ENCODE data around the gene AUH.
"Not testable (repeated sequence)": the region's sequence is repeated elsewhere in the genome, so short reads cannot be mapped to it uniquely, and the experiment has no call there.

AUH gene

DNA sequence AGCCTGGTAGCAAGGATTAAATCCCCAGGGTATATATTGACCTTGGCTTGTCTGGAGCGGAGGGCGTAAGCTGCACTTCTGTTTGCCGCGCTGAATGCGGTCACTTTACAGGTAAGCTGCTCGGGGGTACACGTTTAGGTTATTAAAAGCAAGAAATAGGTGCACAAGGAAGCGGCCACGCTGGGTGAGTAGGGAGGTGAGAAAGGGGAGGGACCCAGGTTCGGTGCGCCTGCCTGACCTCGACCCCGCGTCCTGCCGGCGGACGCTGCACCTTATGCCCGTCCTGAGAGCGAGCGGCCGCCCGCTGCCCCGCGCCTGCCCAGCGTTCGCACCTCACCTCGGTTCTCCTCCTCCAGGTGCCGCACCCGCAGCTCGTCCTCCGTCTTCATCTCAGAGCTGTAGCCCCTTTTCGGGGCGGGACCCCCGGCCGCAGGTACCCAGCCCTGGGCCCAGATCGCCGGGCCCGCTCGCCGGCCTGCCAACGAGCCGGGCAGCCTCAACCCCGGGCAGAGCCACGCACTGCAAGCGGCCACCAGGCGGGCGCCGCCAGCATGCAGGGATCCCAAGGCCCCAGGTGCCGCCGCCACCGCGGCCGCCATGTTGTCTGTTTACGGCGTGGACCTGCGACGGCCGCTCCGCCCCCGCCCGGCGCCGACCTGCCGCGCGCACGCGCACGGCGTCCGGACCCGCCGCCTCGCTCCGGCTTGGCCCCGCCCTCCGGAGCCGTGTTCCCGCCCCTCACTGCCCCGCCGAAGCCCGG lies at the start of gene AUH:
AUH (minus strand) TSS at position 628 of the 760 bp plus-strand sequence; CDS start at position 599, 29 bp downstream.
- peak; percentile 32 for DNase-seq (ENCODE audit: low read depth)

DNA sequence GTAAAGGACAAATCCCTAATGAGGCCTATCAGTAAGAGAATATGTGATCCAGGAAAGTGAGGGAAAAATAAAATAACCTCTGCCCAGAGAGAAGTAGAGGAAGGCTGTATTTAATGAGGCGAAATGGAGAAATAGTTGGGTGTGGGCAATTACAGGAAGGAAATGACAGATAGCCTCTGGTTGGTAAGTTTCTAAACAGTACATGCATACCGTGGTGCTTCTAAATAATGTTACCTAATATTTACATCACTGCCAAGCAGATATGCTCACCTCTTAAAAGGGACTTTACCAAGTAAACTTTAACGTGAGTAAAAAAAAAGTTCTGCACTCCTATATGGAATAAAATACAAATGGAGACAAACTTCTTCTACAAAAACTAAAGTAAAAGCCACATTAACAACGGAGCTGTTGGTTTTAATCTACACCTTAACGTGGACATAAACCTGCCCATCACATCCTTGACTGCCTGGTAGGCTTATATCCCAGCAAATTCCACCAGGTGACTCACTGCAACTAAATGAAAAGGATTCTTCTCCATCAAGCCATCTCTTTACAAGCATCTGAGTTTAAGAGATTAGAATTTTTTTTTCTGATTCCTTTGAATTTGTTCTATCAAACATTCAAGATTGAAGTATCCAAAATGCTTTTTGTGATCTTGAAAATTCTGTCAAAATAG lies 49.5 kb upstream of the AUH start:
- no peak for DNase-seq (ENCODE audit: low read depth)

- DNase-seq (ENCODE audit: low read depth) = no peak
Observed at GRCh38 chr9:91410161-91410560, 48.4 kb upstream of the AUH start.

DNA sequence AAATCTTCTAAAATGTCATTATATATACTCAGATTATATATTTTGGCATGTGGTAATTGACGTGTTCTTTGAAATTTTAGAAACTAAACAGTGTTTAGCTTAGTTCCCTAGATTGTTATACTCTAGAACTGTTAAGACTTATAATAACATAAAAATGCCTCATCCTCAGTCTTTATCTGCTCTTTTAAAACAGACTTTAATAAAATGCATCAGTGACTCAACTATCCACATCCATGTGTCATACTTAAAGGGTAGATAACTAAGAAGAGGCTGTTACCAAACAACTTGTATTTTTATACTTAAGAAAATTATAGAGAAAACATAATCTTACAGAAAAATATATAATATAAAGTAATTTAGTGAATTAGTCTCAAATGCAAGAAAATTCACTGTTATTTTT lies 46.8 kb upstream of the AUH start:
- no peak for DNase-seq (ENCODE audit: low read depth)

DNA sequence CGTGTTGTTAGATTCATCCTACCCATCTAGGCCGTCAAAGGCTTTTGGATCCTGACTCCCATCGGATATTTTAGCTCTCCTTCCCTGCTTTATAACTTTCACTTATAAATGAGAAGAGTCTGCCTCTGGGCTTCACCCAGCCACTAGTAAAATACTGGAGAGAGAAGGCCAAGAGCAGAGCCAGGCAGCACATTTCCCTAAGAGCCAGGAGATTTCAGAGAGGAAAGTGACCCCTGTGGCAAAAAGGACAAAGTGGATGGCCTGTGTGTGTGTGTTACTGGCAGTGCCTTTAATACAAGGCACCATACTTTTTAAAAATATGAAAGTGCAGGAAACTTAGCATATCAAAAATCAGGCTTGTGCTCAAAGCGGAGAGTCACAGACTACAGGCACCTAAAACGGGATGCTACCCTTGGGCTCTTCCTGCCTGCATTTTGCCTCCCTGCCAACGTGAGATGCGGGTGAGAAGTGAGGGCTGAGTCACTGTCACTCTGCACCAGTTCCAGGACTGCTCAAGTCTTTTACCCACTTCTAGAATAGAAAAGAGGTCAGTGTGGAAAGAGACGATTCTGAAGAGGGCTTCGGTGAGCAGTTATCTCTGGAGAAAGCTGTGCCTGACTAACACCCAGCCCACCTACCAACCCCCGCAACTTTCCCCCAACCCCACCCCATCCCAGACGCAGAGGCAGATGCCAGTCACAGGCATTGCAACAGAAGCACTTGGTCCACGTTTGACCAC lies 46.0 kb upstream of the AUH start:
- no peak for DNase-seq (ENCODE audit: low read depth)

DNA sequence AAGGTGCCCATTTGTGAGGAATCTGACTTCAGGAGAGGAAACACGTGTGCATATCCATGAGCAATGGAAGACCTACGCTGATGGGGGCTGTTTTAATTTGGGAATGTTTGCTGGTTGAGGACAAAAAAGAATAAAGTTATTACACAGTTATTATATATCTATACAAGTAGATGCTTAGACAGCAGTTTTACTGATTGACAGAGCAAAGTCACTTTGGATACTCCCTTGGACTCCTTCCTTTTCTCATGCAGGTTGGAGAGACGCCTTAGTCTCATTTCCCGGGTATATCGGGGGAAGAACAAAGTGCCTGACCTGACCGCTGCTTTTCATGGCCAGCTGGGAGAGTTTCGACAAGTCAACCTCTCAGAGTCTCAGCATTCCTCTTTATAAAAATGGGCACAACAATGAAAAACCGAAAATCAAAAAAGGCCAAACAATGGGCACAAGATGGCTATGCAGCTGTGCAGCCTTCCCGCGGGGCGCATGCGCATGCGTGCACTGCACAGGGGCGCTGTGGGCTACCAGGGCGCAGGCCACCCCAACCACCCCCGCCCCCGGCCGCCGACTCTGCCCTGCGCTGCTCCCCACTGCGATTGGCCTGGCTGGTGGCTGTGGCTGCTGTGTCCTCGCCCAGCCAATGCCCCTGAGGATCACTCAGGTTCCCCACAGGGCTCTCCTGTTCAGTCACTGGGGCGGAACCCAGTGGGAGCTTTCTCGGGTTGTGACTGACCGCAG lies 43.8 kb upstream of the AUH start:
- DNase-seq (ENCODE audit: low read depth) = peak; percentile 70

DNA sequence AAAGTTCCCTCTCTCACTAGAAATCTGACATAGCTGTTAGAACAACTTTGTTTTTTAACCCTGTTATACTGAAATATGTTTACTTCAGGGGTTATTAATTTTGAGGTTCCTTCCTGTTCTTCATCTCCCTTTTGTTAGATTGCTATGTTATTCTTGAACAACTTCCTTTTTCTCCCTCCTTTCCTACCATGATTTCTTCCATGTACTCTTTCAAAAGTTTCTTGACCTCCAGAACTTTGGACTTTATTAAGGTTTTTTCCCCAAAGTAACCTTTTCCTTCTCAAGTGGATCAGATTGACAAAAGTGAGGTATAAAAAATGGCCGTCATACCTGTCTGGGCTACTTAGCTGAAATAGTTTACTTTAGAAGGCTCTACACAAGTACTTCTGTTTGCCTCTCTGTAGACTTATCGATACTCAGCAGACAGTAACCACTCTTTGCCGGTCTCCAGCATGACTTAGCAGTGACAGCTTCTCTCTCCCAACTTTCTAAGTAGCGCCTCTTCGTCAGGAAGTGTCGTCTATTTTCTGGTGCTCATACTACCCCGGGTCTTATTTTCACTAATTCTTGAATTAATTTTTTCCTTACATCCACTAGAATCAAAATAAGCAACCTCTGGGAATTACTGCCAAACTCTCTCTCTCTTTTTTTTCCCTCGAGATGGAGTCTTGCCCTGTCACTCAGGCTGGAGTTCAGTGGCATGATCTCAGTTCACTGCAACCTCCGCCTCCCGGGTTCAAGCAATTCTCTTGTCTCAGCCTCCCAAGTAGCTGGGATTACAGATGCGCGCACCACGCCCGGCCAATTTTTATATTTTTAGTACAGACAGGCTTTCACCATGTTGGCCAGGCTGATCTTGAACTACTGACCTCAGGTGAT lies 42.2 kb upstream of the AUH start:
- DNase-seq (ENCODE audit: low read depth) = no peak

DNA sequence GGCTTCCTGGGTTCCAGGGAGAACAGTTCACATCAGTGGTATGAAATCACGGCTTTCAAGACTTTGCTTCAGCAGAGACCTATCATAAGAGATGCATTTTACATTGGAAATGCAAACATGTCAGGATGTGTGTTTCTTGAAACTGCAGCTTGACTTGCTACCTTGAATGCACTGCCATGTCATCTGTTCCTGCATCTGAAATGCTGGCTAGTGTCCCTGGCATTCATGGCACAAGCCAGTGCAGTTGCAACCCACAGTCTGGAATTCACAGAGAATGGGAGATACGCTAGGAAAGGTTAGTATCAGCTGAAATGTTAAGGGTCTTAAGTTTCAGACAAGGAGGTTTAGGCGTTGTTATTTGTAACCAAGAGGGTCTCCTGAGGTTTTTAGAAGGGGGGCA lies 37.2 kb upstream of the AUH start:
- no peak for DNase-seq (ENCODE audit: low read depth)

GRCh38 chr9:91395553-91396471 lies 34.1 kb upstream of the AUH start:
- DNase-seq (ENCODE audit: low read depth) = no peak

DNA sequence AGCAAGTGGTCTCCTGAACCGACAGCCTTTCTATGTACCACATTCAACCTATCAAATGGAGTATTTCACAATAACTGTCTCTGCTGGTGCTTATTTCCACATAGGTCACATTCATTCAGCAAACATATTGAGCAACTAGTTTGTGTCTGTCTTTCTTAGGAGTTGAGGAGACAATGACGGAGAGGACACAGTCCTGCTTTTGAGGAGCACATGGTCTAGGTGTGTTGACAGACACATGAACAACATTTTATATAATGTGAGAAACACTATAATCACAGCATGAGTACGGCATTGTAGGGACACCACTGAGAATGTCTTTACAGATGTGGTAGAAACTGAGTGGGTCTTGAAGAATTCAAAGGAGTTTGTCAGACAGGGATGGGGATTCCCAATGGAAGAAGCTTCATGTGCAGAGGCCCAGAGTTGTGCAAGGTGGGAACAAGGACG lies 33.4 kb upstream of the AUH start:
- no peak for DNase-seq (ENCODE audit: low read depth)

DNA sequence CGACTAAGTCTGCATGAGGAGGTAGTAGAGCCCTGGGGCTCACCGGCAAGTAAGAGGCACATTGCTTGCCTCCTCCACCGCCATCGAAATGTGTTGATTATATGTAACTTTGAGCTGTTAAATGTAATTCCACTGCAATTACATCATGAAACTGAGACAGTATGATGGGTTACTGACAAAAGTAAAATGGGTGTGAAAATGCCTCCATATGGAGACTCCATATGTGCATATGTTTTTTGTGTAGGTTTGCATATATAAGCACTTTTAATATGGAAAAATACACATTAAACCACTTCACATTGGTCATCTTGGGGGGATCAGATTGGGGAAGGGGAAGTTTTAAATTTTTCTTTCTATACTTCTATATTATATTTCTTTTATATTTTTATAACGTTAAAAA lies 32.1 kb upstream of the AUH start:
- DNase-seq (ENCODE audit: low read depth) = no peak

GRCh38 chr9:91392435-91392834 lies 30.7 kb upstream of the AUH start:
- peak; percentile 71 for DNase-seq (ENCODE audit: low read depth)

DNA sequence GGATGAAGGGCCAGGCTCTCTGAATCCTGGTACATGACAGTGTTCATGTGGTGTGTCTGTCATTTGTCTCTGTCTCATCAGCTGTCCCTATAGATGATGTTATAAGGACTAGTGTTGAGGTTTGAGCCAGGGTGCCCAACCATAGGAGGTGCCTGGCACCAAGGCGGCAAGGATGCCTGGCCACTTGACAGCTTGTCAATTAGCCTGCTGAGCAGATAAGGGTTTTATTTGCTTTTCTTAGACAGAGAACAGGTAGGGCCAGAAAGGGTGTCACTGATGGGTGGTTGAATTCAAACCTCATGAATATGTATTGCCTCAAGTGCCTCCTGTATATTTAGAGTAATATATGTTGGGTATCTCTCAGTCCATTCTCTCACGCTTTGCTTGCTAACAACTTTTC lies 30.1 kb upstream of the AUH start:
- DNase-seq (ENCODE audit: low read depth) = no peak

DNA sequence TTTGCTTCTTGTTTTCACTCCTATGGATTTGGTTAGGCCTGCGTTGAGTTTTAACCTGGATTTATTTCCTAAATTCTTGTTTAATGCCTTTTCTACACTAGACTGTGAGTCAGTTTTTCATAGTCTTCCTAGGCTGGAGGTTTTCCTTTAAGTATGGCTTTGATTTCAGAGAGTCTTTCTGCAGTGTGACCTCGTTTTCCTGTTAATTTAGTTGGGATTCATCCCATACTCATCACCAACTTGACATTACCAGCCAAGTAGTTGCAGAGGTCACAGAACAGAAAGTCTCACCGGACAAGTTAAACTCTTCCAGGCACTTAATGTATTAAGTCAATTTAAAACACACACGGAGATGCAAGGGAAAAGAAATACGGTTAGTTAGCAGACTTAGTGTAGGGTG lies 29.7 kb upstream of the AUH start:
- DNase-seq (ENCODE audit: low read depth) = no peak

GRCh38 chr9:91389686-91390085 lies 28.0 kb upstream of the AUH start:
- not testable (repeated sequence) for DNase-seq (ENCODE audit: low read depth)

DNA sequence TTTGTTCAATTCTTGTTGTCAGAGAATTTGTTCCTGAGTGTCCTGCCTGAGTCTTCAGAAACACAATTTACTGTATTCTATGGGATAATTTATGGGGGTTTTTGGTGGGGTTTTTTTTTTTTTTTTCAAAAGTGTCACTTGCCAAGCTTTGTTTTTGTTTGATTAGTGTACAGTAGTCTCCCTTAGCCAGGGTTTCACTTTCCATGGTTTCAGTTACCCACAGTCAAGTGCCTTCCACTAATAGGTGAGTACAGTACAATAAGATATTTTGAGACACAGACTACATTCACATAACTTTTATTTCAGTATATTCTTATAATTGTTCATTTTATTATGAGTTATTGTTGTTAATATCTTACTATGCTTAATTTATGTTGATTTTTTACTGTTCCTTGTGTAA lies 25.0 kb upstream of the AUH start:
- no peak for DNase-seq (ENCODE audit: low read depth)

DNA sequence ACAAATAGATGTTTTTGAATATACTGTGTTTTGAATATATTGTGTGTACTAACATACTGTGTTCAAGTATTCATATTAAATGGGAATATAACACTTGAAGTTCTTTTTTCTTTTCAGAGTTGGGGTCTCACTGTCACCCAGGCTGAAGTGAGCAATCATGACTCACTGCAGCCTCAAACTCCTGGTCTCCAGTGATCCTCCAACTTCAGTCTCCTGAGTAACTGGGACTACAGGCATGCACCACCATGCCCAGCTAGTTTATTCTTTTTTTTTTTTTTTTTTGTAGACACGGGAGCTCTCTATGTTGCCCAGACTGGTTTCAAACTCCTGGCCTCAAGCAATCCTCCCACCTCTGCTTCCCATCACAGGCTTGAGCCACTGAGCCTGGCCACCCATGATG lies 23.2 kb upstream of the AUH start:
- DNase-seq (ENCODE audit: low read depth) = no peak

- DNase-seq (ENCODE audit: low read depth) = no peak
Observed at GRCh38 chr9:91383577-91383976, 21.9 kb upstream of the AUH start.

DNA sequence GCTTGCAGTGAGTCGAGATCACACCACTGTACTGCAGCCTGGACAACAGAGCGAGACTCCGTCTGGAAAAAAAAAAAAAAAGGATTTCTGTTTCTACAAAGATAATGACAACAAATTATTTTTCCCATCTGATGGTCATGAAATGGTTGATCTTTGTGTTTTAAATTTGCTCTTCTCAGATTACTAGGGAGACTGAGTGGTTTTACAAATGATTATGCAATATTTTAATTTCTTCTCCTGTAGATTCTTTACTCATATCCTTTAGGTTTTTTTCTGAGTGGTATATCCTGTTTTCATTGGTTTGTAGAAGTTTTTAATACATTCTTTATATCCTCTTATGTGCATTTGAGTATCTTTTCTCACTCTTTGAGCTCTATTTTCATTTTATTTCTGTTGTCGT lies 20.6 kb upstream of the AUH start:
- no peak for DNase-seq (ENCODE audit: low read depth)

DNA sequence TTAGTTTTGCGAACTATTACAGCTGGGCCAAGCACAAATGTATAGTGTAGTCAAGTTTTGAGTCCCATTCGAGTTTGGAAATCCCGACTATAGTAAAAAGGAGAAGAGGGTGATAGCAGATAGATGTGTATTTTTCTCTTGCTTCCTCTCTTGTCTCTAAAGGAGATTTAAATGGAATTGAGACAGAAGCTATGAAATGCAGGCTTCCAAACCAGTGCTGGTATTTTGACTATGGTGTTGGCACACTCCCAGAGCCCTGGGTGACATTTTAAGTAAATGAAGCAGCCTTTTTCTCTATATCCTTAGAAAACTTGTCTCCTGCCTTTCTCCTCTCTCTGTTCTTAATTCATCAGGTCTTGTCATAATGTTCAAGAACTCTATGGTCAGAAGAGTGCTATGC lies 17.7 kb upstream of the AUH start:
- no peak for DNase-seq (ENCODE audit: low read depth)

Data from CMK (cell line).